ENCODE data around the gene TMEM121.
"Not testable (repeated sequence)": the region's sequence is repeated elsewhere in the genome, so short reads cannot be mapped to it uniquely, and the experiment has no call there.

The TMEM121 gene

GRCh38 chr14:105545676-105546075 lies 19.3 kb downstream of the TMEM121 start:
- DNase-seq: not testable (repeated sequence)

DNA sequence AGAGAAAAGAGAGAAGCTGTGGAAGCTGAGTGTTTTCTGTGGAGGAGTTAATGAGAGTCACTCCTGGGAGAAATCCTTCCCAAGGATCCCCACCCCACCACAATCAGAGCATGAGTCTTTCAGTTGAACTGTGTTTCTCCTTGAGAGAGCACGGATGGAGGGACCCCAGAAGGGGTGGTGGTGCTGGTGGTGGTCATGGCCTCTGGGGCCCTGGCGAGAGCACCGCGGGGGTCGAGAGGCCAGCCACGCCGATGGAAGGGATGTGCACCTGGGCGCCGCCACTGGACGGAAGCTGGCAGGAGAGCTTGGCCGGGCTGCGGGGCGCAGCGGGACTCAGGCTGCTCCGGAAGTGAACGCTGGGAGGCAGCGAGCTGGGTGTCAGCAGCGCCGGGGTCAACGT lies 20.0 kb downstream of the TMEM121 start:
- DNase-seq: not testable (repeated sequence)

GRCh38 chr14:105547072-105547471 lies 20.7 kb downstream of the TMEM121 start:
- not testable (repeated sequence) for DNase-seq

GRCh38 chr14:105547741-105548169 lies 21.4 kb downstream of the TMEM121 start:
- DNase-seq: no peak

DNA sequence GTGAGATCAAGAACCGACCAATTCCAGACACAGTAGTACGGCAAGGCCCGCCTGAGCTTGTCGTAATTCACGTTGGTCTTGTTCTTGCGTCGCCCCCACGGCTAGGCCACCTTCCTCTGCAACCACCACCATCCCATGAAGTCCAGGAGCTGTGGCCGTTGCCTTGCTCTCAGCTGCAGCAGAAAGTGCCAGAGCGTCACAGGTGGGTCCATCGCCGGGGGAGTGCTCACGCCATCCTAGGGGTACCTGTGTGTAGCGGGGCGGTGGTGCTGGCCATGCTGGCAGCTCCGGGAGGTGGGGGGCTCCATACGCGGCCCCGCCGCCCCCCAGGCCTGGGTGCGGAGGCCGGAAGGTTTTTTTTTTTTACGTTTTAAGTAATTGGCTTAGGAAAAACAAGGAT lies 23.1 kb downstream of the TMEM121 start:
- no peak for DNase-seq

DNA sequence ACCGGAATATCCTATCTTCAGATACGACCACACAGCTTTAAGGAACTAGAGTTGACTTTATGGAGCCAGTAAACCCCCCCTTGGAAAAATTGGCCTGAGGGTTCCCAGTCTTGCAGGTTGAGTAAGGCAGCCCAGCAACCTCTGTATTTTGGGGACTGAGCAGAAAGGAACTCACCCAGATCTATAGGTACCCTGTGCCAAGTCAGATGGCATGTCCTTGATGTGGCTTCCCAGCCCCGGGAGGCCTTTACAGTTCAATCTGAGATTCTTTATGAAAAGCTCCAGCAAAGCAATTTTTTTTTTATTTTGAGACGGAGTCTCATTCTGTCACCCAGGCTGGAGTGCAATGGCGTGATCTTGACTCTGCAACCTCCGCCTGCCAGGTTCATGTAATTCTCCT lies 27.6 kb downstream of the TMEM121 start:
- no peak for DNase-seq

- no peak for DNase-seq
These were observed 28.1 kb downstream of the TMEM121 start for GRCh38 chr14:105554523-105554922.

DNA sequence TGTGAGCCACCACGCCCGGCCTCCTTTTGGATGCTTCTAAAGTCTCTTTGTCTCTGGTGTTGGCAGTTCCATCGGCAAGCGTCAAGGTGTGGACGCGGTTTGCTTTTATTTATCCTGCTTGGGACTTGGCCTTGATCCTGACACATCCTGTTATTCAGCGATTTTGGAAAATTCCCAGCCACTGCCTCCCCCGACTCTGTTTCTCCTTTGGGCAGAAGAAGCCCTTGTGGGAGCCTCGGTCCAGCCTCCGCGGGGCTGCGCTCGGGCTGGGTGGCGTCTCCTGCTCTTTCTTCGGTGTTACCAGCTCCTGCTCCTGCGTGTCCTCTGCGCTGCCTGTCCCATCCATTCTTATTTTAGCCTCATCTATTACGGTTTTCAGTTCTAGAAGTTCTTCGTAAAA lies 31.3 kb downstream of the TMEM121 start:
- not testable (repeated sequence) for DNase-seq

- not testable (repeated sequence) for DNase-seq
These were observed 32.2 kb downstream of the TMEM121 start for GRCh38 chr14:105558449-105559154.

- not testable (repeated sequence) for DNase-seq
These were observed 33.1 kb downstream of the TMEM121 start for GRCh38 chr14:105559384-105560047.

DNA sequence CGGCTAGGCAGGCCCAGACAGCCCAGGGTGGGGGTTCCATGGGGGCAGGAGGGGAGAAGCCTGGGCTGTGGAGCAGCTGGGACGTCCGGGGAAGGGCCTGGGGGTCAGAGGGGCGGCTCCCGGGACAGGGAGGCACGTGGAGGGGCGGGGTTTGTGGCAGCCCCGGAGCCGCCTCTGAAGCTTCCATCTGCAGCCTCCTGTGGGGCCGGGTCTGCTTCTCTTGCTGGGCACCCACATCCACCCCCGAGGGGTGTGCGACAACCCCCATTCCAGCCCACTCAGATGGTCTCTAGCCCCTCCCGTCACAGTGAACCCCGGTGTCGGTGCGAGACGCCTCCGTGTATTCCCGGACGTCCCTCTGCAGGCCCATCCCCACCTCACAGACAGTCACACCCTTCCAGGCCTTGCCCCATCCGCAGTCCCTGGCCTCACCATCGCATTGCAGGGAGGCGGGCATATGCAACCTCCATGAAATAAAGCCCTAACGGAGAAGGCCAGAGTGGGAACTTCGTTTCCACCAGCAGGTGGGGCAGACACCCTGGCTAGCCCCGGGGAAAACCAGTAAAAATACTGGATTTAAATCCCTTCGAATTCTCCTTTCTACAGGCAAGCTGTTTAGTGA lies 33.8 kb downstream of the TMEM121 start:
- DNase-seq: not testable (repeated sequence)

DNA sequence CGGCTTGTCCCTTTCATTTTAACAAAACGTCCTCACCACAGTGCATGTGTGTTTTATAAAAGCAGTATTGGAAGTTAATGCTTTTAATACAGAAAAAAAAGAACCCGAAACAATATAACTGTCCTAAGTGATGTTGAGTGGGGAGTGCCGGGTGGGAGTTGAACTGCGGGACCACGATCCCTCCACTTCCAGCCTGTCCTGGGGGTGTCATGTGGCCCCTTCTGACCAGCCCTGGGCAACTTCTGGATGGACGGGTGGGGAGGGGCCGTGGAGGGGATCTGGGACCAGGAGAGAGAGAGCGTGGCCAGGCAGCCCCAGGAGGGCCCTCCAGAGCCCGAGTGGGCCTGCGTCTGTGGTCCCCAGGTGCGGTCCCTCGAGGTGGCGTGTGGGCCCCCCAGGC lies 35.0 kb downstream of the TMEM121 start:
- DNase-seq: not testable (repeated sequence)

DNA sequence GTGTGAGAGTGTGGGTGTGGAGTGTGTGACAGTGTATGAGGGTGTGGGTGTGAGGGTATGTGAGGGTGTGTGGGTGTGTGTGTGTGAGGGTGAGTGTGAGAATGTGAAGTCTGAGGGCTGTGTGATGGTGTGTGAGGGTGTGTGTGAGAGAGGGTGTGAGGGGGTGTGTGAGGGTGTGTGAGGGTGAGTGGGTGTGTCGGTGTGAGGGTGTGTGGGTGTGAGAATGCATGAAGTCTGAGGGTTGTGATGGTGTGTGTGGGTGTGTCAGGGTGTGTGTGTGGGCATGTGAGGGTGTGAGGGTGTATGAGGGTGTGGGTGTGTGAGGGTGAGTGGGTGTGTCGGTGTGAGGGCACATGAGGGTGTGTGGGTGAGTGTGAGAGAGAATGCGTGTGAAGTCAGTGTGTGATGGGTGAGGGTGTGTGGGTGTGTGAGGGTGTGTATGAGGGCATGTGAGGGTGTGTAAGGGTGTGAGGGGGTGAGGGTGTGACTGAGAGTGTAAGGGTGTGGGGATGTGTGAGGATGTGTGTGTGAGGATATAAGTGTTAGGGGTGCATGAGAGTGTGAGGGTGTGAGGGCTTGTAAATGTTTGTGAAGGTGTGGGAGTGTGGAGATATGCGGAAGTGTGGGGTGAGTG lies 36.4 kb downstream of the TMEM121 start:
- DNase-seq: no peak

- no peak for DNase-seq
These were observed 37.0 kb downstream of the TMEM121 start for GRCh38 chr14:105563347-105563737.

DNA sequence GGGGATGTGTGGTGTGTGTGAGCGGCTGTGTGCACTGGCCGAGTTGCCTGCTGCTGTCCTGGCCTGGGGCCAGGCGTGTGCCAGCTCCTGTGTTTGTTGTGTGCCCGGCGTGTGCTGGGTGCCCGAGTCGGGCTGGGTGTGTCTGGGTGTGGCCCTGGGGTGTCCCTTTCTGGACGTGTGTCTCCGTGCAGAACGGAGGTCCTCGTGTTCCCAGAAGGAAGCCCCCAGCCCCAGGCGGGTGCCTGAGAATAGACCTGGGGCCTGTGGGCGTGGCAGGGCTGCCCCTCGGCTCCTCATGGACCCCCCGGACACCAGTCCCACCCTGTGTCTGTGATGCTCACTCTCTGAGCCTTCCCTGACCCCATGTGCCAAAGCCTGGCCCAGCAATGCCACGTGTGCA lies 38.2 kb downstream of the TMEM121 start:
- not testable (repeated sequence) for DNase-seq

DNA sequence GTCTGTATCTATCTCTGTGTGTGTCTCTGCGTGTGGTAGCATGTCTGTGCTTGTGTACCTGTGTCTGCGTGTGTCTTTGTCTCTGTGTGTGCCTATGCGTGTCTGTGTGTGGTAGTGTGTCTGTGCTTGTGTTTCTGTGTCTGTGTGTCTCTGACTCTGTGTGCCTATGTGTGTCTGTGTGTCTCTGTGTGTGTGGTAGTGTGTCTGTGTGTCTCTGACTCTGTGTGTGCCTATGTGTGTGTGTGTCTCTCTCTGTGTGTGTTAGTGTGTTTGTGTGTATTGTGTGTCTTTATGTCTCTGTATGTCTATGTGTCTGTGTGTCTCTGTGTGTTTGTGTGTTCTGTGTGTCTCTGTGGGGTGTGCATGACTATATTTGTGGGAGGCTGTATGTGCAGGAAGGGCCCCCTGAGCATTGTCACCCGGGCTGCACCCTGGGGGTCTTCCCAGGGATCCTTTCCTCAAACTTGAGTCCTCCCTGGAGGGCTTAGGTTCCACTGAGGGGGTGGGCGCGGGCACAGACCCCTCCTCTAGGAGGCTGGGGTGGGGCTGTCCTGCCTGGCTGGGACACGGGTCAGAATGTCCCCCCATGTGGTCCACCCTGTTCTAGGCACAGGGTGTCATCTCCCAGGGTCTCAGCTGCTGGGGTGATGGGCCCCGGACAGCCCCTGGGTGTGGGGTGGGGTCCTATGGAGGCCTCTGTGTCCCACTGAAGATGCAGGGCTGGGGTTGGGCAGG lies 39.0 kb downstream of the TMEM121 start:
- DNase-seq: not testable (repeated sequence)

DNA sequence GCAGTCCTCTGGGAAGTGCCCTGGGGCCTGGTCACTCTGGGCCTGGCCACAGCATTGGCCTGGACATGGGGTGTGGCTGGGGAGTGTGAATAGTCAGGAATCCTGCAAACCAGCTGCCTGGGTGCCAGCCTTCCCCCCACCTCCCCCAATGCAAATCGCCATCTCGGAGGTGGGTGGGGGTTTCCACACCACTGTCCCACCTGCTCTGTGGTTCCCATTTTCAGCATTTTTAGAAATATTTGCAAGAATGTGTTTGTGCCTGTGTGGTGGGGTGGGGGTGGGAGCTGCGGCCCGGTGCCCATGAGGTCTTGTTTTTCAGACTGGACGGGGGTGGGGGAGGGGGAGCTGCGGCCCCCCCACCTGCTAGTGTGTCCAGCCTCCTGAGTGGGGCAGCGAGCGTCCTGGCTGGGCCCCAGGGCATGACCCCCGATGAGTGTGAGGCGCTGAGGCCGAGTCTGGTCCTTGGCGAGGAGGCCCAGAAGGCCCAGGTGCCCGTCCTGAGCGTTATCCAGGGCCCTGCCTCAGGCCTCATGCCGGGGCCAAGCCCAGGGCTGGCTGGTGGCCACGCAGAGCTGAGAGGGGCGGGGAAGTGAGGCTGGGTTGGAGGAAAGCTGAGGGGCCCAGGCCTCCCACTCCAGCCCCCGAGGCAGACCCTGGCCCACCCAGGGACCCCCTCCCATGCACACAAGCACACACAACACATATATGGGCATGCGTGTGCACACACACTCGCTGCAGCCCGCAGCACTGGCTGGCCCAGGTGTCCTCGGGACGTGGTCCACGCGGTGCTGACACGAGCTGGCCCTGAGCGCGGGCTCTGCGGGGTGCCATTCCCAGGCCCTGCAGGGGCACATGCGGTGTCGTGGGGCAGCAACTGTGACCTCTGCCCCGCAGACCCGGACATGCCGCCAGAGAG lies 40.1 kb downstream of the TMEM121 start:
- DNase-seq: not testable (repeated sequence)

GRCh38 chr14:105567164-105568103 lies 41.1 kb downstream of the TMEM121 start:
- not testable (repeated sequence) for DNase-seq
